HG03108 (cell line): ENCODE measurements around the gene PCDHA9.

ENCODE experiments used
- ATAC-seq: cut with Tn5 transposase; IDR thresholded peaks from one replicate; pipeline ENCODE4 v1.9.1; 2021; ENCODE audit warnings: moderate library complexity; ENCODE audit not compliant: unreplicated experiment

Gene PCDHA9

GRCh38 chr5:140877262-140877581 lies 29.0 kb downstream of the PCDHA9 start:
- no peak for ATAC-seq

- ATAC-seq = no peak
Observed at GRCh38 chr5:140881889-140882590, 33.9 kb downstream of the PCDHA9 start, which contains the start of gene PCDHA13. TSS of gene PCDHA13 (plus strand) at chr5:140882124. CDS start at chr5:140882269, 145 bp downstream.

- ATAC-seq = no peak
Observed at GRCh38 chr5:140882591-140882899, 34.4 kb downstream of the PCDHA9 start.

GRCh38 chr5:140883373-140883772 lies 35.2 kb downstream of the PCDHA9 start:
- ATAC-seq = no peak

- no peak for ATAC-seq
Observed at GRCh38 chr5:140883927-140884697, 35.9 kb downstream of the PCDHA9 start.
